Stimulated activated CD8-positive, alpha-beta memory T cell treated with anti-CD3 and anti-CD28 coated beads, Interleukin-7, amount 100 ng/mL, for 48 hours (primary cell): Measurements from ENCODE around the gene ALMS1.
"Not testable (repeated sequence)": the region's sequence is repeated elsewhere in the genome, so short reads cannot be mapped to it uniquely, and the experiment has no call there.

Experiments used
- DNase-seq, 2 donors: peaks; one replicate each; pipeline ENCODE4 v3.0.0-alpha.2; 2020; ENCODE audit warnings: low read depth in 1 of 2; ENCODE audit errors: extremely low read depth in 1 of 2

Gene ALMS1

GRCh38 chr2:73385504-73386341 lies at the start of gene ALMS1:
ALMS1 (plus strand) TSS chr2:73385836; CDS start chr2:73385869, 33 bp downstream.
- DNase-seq, result peak; percentile 81 to 84

GRCh38 chr2:73337828-73338227 lies 47.8 kb upstream of the ALMS1 start:
- DNase-seq, result no peak

GRCh38 chr2:73339201-73339600 lies 46.4 kb upstream of the ALMS1 start:
- DNase-seq, result no peak

GRCh38 chr2:73341039-73341438 lies 44.6 kb upstream of the ALMS1 start:
- no peak for DNase-seq

- no peak for DNase-seq
Observed at GRCh38 chr2:73343992-73344391, 41.6 kb upstream of the ALMS1 start.

- not testable (repeated sequence) for DNase-seq
Observed at GRCh38 chr2:73344747-73345146, 40.9 kb upstream of the ALMS1 start.

GRCh38 chr2:73350035-73350691 lies 35.5 kb upstream of the ALMS1 start:
- DNase-seq, result no peak

- DNase-seq, result no peak
Observed at GRCh38 chr2:73356097-73356496, 29.5 kb upstream of the ALMS1 start.

GRCh38 chr2:73359915-73360697 lies 25.5 kb upstream of the ALMS1 start:
- no peak for DNase-seq

GRCh38 chr2:73366060-73366459 lies 19.6 kb upstream of the ALMS1 start:
- DNase-seq, result no peak

- DNase-seq, result no peak
Observed at GRCh38 chr2:73368781-73369180, 16.9 kb upstream of the ALMS1 start.

- no peak for DNase-seq
Observed at GRCh38 chr2:73370348-73370747, 15.3 kb upstream of the ALMS1 start.

- DNase-seq, result no peak
Observed at GRCh38 chr2:73373344-73373743, 12.3 kb upstream of the ALMS1 start.

GRCh38 chr2:73374269-73374668 lies 11.4 kb upstream of the ALMS1 start:
- DNase-seq, result no peak

- no peak for DNase-seq
Observed at GRCh38 chr2:73376681-73377080, 9.0 kb upstream of the ALMS1 start.

GRCh38 chr2:73383036-73383435 lies 2.6 kb upstream of the ALMS1 start:
- DNase-seq, result no peak

GRCh38 chr2:73385123-73385503 lies 523 bp upstream of the ALMS1 start:
- DNase-seq, result no peak

- DNase-seq, result no peak
Observed at GRCh38 chr2:73386342-73386868, 769 bp downstream of the ALMS1 start.

- DNase-seq, result no peak
Observed at GRCh38 chr2:73386894-73387636, 1.4 kb downstream of the ALMS1 start.

GRCh38 chr2:73402386-73403103 lies 16.9 kb downstream of the ALMS1 start:
- no peak for DNase-seq
